ENCODE results near the gene AMOTL1.

Gene AMOTL1

DNA sequence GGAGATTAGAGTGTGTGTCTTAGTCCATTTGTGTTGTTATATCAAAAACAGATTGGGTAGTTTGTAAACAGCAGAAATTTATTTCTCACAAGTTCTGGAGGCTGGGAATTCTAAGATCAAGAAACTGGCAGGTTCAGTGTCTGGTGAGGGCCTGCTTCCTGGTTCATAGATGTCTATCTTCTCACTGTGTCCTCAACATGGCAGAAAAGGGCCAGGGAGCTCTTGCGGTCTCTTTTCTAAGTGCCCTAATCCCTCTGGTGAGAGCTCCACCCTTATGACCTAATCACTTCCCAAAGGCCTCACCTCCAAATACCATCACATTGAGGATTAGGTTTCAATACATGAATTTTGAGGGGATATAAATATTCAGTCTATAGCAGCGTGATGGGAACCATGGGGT is 25.5 kb upstream of the AMOTL1 start:
- no peak for DNase-seq

DNA sequence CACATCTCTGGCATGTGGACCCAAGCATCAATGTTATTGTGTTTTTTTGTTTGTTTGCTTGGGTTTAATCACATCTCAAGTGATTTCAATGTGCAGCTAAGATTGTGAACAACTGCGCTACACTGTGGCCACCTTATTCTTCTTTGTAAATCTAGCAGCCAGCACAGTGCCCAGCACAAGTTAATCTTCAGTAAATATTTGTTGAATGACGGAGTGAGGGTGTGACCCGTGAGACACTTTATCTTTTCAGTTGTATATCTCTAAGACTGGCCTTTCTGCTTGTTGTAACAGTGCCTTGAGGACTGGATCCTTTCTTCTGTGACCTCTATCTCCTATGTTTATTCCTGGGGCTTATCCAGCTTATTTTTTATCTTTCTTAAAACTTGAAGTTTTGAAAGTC is 21.4 kb upstream of the AMOTL1 start:
- DNase-seq: no peak

DNA sequence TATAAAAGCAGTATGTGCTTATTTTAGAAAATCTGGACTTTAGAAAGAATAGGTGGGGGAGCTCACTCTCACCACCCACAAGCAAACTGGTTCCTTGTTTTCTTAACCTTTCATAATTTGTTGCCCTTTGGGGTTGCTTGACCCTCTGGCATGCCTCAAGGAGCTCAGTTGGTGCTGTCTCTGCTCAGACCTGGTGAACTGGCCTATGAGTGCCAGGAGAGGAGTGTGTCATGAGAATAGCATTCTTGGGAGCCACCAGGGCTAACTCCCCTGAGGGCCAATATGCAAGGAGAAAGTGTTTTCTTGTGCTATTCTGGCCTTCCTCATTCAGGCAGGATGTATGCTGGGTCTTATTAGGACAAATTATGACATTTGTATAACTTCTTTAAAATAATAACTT is 21.0 kb upstream of the AMOTL1 start:
- DNase-seq: no peak

DNA sequence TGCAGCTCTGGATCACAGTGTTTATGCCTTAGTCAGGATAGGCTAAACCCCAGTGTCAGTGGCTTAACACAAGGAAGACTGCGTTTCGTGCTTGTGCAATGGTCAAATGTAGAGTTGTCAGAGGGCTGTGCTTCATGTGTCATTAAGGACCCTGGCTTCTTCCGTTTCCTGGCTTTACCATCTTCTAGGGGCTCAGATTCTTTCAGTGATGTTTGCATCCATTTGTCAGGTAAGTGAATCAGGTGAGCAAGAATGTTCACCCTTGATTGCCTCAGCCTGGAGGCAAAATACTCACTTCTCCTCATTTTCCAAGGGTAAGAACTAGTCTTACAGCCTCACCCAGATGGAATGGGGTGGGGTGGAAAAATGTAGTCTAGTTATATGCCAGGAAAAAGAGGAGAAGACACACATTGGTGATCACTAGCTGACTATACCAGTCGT is 20.5 kb upstream of the AMOTL1 start:
- no peak for DNase-seq

DNA sequence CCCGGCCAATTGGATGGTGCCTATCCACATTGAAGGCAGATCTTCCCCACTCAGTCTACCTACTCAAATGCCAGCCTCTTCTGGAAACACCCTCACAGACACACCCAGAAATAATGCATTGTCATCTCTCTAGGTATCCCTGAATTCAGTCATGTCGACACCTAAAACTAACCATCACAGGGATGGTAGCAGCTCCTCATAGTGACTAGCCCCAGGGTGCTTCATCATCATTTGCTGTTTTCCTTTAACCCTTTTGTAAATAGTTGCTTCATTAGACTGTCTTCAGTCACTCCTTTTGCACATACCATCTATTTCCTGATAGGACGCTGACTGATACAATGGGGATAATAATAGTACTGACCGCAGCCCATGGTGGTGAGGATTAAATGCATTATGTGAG is 18.8 kb upstream of the AMOTL1 start:
- DNase-seq: no peak

DNA sequence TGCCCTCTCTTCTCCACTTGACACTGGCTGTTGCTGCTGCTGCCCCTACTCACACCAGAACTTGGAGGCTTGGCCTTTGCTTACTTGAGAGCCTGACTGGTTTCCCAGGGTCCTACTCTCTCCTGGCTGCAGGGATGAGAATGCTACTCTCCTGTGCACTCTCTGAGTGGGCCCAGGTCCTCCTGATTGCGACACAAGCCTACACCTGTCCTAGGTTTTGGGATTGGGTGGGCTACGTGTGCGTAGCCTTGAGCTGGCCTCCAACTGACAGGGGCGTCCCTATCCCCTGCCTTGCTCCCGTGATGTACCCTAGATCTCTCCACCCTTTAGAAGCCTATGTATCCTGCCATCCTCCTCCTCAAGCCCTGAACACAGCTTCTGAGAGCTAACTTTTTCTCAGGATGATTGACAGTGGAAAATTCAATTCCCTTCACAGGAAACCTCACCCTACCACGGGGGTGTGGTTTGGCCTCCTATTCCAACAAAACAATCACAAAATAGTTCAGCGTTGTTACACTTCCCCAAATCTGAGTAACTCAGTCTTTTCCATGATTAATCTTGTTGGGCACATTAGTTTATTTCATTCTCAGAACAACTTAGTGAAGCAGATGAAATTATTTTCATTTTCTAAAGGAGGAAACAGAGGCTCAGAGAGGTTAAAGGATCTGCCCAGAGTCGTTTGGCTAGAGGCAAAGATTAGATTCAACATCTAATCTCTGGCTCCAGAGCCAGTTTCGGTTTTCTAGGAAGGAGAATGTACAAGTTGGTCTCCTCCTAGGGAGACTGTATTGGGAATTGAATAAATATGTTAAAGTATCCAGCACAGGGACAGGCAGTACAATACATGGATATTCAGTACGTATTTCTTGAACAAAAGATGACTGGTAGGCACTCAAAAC is 17.6 kb upstream of the AMOTL1 start:
- no peak for DNase-seq

DNA sequence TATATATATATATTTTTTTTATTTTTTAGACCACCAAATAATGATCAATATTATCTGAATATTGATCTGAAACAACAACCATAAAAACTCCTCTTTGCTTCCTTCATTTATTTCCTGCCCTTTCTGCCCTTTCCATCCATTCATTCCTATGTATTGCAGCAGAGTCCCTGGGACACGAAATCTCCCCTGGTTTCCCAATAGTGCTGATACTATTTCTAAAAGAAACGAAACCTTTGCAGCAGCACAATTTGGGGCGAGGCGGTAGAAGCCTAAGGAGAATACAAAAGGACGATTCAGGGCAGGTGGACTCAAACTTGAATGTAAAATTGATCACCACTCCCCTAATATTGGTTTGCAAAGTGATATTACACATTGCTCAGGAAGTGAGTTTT is 16.9 kb upstream of the AMOTL1 start:
- DNase-seq: no peak

DNA sequence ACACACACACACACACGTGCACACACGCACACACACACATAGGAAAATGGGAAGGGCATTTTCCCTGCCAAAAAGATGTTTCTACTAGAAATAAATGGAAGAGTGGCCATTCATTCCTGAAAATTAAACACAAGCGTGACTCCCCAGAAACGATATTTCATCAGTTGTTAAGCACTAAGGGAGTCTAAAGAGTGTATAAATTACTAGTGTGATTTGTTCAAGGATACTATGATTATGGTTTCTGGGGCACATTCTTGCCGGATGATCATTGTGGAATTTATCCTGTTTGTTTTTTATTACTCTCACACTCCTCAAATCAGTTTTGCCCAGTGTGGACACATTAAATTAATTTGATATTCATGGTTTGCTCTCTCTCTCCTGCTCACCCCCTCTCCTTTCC is 16.4 kb upstream of the AMOTL1 start:
- no peak for DNase-seq

DNA sequence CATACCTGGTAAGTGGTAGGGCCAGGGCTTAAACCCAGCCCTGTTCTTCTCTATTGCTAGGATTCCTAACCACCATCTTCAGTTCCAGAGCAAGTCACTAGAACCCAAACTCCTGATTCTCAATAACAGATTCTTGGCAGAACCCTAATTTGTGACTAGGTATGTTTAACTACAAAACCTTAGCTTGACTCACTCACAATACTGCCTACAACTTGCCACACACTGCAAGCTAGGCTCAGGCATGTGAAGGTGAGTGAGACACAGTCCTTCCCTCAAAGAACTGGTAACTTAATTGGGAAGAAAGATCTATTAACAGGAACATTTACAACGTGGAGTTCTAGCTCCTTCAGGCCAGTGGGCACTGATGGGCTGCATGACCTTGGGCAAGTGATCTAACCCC is 14.5 kb upstream of the AMOTL1 start:
- DNase-seq: no peak

DNA sequence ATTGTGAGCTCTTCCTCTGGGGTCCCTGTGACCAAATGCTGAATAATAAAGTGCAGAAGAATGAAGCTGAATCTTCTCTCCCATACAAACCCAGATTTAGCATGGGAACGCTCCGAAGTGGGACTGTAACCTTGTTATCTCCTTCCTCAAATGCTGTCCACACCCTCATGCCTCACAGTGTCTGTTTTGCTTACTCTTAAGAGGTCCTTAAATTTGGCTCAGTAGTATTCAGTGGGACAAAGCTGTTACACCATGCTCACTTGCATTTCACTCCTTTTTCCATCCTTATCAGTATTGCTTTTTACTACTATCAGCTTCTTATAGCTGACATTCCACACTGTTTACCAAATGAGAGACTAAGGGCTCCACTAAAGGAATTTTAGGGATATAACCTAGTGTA is 13.8 kb upstream of the AMOTL1 start:
- DNase-seq: no peak

DNA sequence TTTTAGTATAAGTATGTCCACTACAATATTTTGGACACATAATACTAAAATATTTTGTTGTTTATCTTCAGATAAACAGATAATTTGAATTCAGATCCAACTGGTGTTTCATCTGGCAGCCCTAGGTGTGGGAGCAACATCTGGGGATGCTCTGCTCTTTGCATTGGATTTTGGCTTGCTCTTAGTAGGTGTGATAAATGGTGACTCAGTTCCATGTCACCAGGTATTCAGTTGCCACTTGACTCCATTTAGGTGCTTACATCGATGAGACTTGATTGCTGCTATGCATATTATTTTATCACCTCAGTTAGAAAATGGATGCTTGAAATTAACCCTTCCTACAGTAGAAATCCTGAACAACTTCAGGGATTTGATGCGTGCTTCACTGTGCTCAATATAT is 13.3 kb upstream of the AMOTL1 start:
- no peak for DNase-seq

DNA sequence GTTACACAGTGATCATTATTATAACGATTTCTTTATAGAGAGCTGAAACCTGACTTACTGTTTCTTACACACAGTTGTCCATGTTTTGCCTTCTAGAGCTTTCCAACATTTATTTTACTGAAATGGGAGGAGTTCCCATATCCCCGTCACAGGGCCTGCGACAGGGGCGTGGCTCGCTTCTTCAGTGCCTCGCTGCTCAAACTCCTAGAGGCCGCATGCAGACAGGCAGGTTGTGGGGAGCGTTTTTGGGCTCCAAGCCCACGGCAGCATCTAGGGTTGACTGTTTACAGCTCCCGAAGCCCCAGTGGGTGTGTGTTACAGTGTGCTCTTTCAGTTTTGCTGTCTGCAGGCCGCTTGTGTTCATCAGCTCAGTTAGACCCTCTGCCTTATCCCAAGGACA is 12.7 kb upstream of the AMOTL1 start:
- no peak for DNase-seq

DNA sequence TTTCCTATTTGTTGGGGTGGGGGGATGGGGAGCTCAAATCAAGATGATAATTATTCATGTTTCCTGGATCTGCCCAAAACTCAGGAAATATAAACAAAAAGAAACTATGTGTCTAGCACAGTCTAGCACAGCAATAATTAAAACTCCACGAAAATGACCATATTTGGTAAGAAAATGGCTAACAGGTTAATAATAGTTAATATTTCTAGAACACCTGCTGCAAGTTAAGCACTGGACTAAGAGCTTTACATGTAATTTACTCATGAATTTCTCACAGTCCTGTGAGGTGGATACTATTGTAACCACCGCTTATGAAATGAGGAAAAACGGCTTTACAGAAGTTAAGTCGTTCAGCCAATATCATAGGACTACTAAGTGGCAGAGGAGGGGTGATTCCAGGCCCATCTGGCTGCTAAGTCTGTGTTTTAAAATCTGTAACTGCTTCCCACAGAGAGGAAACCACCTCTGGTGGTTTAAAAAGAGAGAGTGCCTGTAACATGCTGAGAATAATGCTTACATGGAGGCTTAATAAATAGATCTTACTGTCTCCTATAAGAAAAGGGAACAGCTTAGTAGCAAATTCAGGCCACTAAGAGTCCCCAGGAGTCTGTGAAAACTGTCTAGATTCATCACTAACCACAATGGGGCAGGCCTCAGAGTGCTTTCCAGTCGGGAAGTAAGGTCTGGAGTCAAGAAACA is 11.0 kb upstream of the AMOTL1 start:
- DNase-seq: no peak

DNA sequence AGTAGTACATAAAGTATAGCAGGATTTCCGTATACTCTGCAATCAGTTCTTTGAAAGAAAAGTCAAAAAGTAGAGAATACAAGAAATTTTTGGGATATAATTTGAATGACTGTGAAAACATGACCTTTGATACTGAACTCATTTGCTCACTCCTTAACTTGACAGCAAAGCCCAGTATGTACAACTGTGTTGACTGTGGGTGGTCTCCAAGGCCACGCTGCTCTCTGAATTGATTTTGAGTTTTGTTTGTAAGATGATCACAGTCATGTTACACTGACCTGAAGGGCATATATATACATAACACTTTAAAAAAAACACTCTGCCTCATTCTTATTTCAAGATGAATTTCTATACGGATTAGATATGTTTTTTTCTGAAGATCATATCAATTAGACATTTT is 9.5 kb upstream of the AMOTL1 start:
- DNase-seq: no peak

DNA sequence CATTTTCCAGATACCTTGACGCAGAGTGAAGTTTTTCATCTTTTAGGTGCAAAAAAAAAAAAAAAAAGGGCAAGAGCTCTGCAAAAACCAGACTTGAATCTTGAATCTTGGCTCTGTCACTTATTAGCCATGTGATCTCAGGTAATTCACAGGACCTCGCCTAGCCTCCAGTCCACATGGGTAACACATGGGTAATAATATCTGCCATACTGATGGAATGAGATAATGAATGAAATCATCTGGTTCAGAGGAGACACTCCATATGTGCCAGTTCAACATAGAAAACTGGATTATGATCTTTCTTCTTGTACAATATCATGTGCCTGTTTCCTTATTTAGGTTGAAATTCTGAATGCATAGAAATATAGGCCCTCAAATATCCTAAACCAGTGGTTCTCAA is 8.6 kb upstream of the AMOTL1 start:
- no peak for DNase-seq

DNA sequence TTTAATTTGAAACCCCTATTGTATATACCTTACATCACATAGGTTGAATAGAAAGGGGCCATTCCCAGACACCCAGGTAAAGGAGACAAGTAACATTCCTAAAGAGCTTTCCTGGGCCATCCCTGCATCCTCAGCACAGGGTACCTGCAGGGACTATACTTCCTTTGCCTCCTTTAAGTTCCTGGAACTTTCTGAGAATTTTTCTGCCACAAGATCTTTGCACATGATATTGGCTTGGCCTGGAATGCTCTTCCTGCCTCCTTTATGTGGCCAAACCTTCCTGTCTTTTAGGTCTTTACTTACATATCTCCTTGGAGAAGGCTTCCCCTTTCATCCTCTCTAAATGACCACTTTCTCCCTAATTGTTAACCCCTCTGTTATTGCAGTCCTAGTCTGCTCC is 7.9 kb upstream of the AMOTL1 start:
- no peak for DNase-seq

DNA sequence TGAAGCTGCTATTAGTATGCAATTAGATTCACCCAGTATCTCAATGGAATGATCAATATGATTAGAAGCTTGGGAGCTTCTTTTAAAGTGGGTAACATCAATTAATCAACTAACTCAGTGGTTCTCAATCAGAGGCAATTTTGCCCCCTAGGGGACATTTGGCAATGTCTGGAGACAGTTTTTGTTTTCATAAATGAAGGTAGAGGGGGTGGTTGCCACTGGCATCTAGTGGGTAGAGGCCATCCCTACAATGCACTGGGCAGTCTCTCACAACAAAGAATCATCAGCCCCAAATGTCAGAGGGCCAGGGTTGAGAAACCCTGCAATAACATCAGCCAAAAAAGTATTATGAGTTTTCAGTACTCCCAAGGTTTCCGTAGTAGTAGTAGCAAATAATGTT is 5.9 kb upstream of the AMOTL1 start:
- no peak for DNase-seq

DNA sequence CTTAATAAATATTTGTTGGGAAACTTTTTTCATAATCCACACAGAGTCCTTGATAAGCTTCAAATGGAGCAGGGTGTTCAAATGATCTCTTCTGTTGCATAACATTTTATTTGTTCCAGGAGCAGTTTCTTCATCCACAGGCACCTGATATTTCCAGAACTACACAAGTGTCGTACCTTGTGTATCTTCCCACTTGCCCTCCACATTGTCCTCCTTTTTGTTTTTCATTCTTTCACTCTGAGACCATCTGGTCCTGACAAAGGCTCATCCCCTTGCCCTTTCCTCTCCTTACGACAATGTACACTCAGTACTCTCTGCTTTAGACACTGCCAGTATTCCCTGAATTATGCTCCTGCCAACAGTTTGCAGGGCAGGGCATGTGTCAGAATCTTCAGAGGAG is 5.2 kb upstream of the AMOTL1 start:
- DNase-seq: no peak

DNA sequence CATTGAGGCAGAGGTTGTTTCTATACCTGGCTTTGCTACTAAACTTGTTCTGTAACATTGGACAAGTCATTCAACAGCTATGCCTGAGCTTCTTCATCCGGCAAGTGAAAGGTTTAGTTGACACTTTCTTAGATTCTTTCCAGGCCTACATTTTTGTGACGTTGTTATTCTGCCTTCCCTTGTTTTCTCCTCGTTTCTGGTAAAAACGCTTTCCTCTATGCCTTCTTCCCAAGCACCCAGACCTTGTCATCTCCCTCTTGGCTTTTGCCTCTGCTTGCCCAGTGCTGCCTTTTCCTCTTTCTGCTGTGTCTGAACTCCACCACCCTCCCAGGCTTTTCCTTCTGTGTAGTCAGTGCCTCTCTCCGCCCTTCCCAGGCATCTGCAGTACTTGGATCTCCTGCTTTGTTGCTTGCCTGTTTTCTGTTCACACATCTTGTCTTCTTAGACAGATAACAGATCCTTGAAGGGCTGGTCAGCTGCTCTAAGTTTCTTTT is 1.4 kb upstream of the AMOTL1 start:
- DNase-seq: no peak

DNA sequence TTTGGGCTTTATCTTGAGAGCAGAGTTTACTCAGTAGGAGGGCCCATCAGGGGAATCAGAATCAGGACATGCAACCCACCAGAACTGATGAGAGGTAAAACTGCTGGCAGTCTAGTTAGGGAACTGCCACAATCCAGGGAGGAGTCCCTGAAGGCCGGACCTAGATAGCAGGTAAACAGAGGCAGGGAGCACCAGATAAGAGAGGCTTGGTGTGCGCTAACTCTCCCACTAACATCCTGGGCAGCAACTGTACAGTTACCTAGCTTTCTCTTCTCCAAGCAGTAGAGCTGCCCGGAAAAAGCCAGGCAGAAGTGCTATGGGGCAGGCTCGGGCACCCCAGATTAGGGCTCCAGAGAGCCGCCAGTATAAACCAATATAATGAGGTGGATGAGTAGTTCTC is 865 bp upstream of the AMOTL1 start:
- DNase-seq: no peak

DNA sequence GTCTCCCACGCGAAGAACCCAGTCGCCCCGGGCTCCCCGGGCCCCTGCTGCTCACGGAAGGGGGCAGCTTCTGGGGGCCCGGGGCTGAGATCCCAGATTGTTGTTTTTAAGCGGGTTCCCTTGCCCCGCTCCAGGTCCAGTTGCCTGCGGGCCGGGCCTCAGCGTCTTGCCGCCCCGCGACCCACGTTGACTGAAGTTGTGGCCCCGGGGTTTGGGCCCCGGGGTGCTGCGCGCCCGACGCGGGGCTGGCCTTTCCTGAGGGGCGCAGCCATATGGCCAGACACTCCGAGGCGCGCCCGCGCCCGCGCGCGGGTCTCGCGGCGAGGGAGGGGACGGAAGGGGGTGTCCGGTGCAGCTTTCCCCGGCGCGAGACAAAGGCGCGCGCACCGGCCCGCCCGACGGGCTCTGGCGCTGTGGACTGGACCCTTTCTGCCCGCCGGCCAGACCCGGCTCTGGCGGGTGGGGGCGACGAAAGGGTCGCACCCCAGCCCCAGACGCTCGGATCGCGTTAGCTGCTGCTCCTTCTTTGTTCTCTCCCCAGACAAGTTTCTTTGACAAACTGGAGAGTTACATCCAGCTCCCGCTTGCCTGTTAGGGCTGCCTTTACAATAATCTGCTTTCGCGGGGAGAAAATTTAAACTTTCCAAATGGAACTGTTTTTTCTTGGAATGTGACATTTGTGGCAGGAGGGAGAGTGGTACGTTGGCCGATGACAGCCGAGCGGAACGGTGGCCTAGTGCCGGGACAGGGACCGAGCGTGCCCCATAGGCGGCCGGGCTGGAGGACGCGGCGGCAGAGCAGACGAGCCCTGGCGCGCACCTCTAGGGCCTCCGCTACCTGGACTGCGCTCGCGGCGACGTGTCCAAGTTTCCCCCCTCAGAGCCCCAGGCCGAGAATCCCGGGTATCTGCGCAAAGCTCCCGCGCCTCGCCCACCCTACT is 716 bp downstream of the AMOTL1 start:
- no peak for DNase-seq

DNA sequence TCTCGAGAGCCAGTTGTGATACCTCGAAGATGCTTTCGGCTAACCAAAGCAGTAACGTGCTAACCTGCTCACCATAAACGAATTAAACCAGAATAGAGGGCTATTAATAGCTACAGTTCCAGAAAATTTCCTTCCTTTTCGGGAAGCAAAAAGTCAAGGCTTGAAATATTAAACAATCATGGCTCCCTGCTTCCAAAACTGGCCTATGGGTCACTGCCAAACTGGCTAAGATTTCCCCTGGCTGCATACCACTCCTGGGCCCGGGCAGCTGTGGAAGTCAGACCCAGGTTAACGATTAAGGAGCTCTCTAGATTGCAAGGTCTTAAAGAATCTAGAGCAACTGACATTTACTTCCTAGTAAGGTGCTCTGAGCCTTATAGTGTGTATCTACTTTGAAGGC is 1.7 kb downstream of the AMOTL1 start:
- no peak for DNase-seq

DNA sequence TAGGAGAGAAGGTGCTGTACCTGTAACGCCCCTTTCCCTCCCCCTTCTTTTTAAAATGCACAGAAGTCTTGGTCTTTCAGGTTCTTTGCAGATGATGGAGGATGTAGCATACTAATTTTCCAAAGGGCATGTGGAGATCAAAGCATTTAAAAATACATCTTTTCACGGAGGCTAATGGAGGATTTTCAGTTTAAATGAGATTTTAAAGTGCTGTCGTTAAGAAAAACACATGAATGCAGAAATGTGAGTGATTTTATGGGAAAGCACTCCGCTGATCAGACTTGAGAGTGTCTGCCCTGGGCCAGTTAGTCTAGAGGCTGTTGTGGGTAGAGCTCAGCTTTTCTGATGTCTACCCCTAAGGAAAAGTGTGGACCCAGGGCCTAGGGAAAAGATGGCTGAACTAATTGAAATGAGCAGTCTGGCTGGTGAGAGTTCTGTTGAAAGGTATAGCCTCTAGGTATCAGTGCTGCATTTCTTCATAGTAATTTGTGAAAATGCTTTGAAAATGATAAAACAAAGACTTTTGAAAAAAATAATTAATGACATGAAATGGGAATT is 2.5 kb downstream of the AMOTL1 start:
- DNase-seq: no peak
